D721Med (cell line): Measurements from ENCODE around the gene CDKN1C.

Experiments
- DNase-seq: peaks from one replicate; pipeline ENCODE4 v3.0.0; 2011; ENCODE audit warnings: low spot score; ENCODE audit not compliant: insufficient read length
- FAIRE-seq: peaks from 2 replicates; lab custom pipeline; 2011; peaks lifted over from hg19 to GRCh38; lab: Jason Lieb, UNC
- CTCF ChIP-seq: IDR thresholded peaks from 2 replicates; pipeline ENCODE4 v1.5.1; 2012; ENCODE audit warnings: mild to moderate bottlenecking, control low read depth; ENCODE audit not compliant: insufficient read depth; ENCODE audit errors: missing control alignments

Gene CDKN1C

DNA sequence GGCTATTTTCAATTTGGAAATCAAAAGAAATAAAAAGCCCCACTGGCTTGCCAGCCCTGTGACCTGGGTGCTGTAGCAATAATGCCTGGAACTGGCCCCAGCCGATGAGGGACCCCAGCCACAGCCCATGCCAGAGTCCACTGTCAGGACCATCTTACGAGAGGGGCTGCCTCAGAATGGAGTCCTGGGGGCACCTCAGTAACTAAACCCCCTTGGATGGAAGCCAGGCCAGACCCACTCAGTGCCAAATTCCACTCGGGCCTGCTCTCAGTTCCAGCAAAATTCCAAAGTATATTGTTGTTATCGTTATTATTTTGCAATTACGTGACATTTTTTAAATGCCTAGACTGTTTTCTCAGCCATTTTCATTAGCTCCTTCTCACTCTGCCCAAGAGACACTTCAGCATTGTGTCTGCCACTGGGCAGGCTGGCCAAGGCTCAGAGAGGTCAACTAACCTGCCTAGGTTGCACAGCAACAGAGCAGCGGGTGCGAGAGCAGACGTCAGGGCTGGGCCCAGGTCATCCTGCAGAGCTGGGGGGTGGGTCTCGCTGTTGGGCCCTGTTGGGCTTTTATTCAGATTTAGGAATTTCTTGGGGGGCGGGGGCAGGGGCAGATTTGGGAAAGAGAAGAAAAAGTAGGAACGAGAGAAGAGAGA lies 19.5 kb downstream of the CDKN1C start:
- no peak for FAIRE-seq
- no peak for DNase-seq
- no peak for TF ChIP-seq CTCF

GRCh38 chr11:2864901-2865300 lies 20.7 kb downstream of the CDKN1C start:
- no peak for DNase-seq
- no peak for TF ChIP-seq CTCF
- FAIRE-seq, result no peak

DNA sequence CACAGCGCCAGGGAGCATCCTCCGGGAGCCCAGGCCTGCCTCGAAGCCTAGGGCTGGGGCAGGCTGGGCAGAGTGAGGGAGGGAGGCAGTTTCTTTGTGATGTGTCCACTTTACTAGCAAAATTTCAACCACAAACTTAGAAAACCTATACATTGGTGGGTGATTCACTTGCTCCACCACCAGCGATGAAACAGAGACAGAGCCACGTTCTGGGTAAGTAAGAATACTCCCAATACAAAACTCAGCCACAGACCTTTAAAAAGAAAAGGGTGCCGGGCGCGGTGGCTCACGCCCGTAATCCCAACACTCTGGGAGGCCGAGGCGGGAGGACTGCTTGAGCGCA lies 22.3 kb downstream of the CDKN1C start:
- TF ChIP-seq CTCF, result no peak
- no peak for DNase-seq
- no peak for FAIRE-seq

- no peak for TF ChIP-seq CTCF
- DNase-seq, result no peak
- FAIRE-seq, result no peak
Measured at GRCh38 chr11:2862395-2863275, 22.9 kb downstream of the CDKN1C start.

GRCh38 chr11:2860636-2861035 lies 24.9 kb downstream of the CDKN1C start:
- DNase-seq (no peak), FAIRE-seq (no peak)
- no peak for TF ChIP-seq CTCF

GRCh38 chr11:2859699-2860037 lies 25.9 kb downstream of the CDKN1C start:
- DNase-seq (no peak), FAIRE-seq (no peak)
- TF ChIP-seq CTCF, result no peak
